Endothelial cell of umbilical vein (primary cell): ENCODE data around the gene CDC5L. TPM values are rescaled to one million over a fixed set of nuclear protein-coding genes. Genes with fewer than 3 reads are reported as not detected.

Experiments
- BruUV-seq: library from RNA; stranded (reverse); fragments of 400-500 nt; replicated peaks from 2 replicates; lab custom pipeline; 2021; lab: Mats Ljungman, UMichigan
- CTCF ChIA-PET: fragments of 300-600, 350-600 bp; sonication (Branson Sonifier 250); formaldehyde crosslinking; loops from one replicate; lab custom pipeline; 2021; ENCODE audit warnings: antibody characterized with exemption, inconsistent platforms; lab: Charles Lee
- POLR2A ChIA-PET: fragments of 300-600, 350-600 bp; sonication (Branson Sonifier 250); formaldehyde crosslinking; loops from one replicate; lab custom pipeline; 2021; ENCODE audit warnings: antibody characterized with exemption, inconsistent platforms; lab: Charles Lee
- DNase-seq: peaks from one replicate; pipeline ENCODE4 v3.0.0-alpha.2; 2011; ENCODE audit warnings: low read depth, low spot score
- FAIRE-seq: peaks from 2 replicates; lab custom pipeline; 2011; peaks lifted over from hg19 to GRCh38; lab: Jason Lieb, UNC
- H2AFZ ChIP-seq: 2 replicates; pipeline ENCODE4 v1.6.0; 2012; ENCODE audit warnings: low read depth, low read length, control low read depth, inconsistent platforms
- H3K27ac ChIP-seq: 2 replicates; pipeline ENCODE4 v1.5.1; 2011; ENCODE audit warnings: low read depth, mild to moderate bottlenecking, control low read depth, low read length, moderate library complexity; ENCODE audit not compliant: insufficient read depth
- H3K27me3 ChIP-seq, 2 experiments: 2 replicates each; pipeline versions ENCODE4 v1.6.0 to v1.6.1; 2011; ENCODE audit warnings: low read length in 2 of 2, mixed read lengths in 1 of 2; ENCODE audit not compliant: control insufficient read depth in 2 of 2, insufficient read depth in 2 of 2
- H3K36me3 ChIP-seq, 2 experiments: 2 replicates in 1 of 2; 3 replicates in 1 of 2; pipeline ENCODE4 v1.5.1; 2011; ENCODE audit warnings: low read length in 2 of 2, mild to moderate bottlenecking in 1 of 2, moderate library complexity in 1 of 2; ENCODE audit not compliant: control insufficient read depth in 2 of 2, insufficient read depth in 2 of 2; ENCODE audit errors: extremely low read depth in 1 of 2
- H3K4me1 ChIP-seq: 3 replicates; pipeline ENCODE4 v1.5.1; 2011; ENCODE audit warnings: mild to moderate bottlenecking, low read length; ENCODE audit not compliant: control insufficient read depth, insufficient read depth; ENCODE audit errors: extremely low read depth
- H3K4me2 ChIP-seq: 2 replicates; pipeline ENCODE4 v1.6.1; 2011; ENCODE audit warnings: low read length, control low read depth, mixed read lengths; ENCODE audit not compliant: insufficient read depth
- H3K4me3 ChIP-seq, 3 experiments: fragments of 200-600 bp in 1 of 3; sonication (generic), shearing (Covaris generic) in 1 of 3; replicated peaks in 1 of 3; 2 replicates each; pipeline ENCODE4 v1.5.1; 2011 to 2016; ENCODE audit warnings: control low read depth in 3 of 3, low read length in 3 of 3, mild to moderate bottlenecking in 2 of 3, inconsistent platforms in 1 of 3, low read depth in 1 of 3, moderate library complexity in 1 of 3; ENCODE audit not compliant: insufficient read depth in 1 of 3
- H3K79me2 ChIP-seq: 2 replicates; pipeline ENCODE4 v1.6.0; 2012; ENCODE audit warnings: low read length, inconsistent platforms; ENCODE audit not compliant: control insufficient read depth, insufficient read depth
- H3K9ac ChIP-seq: replicated peaks from 2 replicates; pipeline ENCODE3; 2011; ENCODE audit warnings: low read length, control low read depth; ENCODE audit not compliant: insufficient read depth; ENCODE audit errors: extremely low read depth
- H3K9me1 ChIP-seq: replicated peaks from 3 replicates; pipeline ENCODE4 v1.6.0; 2011; ENCODE audit warnings: mild to moderate bottlenecking, low read length; ENCODE audit not compliant: control insufficient read depth, insufficient read depth; ENCODE audit errors: extremely low read depth
- H3K9me3 ChIP-seq: replicated peaks from 2 replicates; pipeline ENCODE4 v1.5.1; 2012; ENCODE audit warnings: low read length, inconsistent platforms; ENCODE audit not compliant: control insufficient read depth, insufficient read depth
- H4K20me1 ChIP-seq: replicated peaks from 2 replicates; pipeline ENCODE3; 2011; ENCODE audit warnings: mild to moderate bottlenecking, low read length; ENCODE audit not compliant: control insufficient read depth, insufficient read depth; ENCODE audit errors: extremely low read depth
- EZH2 ChIP-seq: IDR thresholded peaks from 2 replicates; pipeline ENCODE4 v1.6.1; 2012; ENCODE audit warnings: borderline replicate concordance, low read depth, mild to moderate bottlenecking, moderate library complexity, low read length, inconsistent platforms; ENCODE audit not compliant: severe bottlenecking
- FOS ChIP-seq: IDR thresholded peaks from 2 replicates; pipeline ENCODE4 v1.6.1; 2011; ENCODE audit warnings: mild to moderate bottlenecking, low read length, moderate library complexity, borderline replicate concordance; ENCODE audit not compliant: insufficient read depth
- GATA2 ChIP-seq: IDR thresholded peaks from 2 replicates; pipeline ENCODE4 v1.7.0; 2011; ENCODE audit warnings: low read depth, mild to moderate bottlenecking, moderate library complexity, mixed read lengths, low read length; ENCODE audit not compliant: insufficient read length, insufficient read depth
- JUN ChIP-seq: IDR thresholded peaks from 2 replicates; pipeline ENCODE4 v1.6.1; 2011; ENCODE audit warnings: borderline replicate concordance, low read depth; ENCODE audit not compliant: insufficient read length, insufficient read depth
- MAX ChIP-seq: IDR thresholded peaks from 2 replicates; pipeline ENCODE4 v1.6.1; 2011; ENCODE audit not compliant: insufficient read depth, insufficient read length
- MYC ChIP-seq: IDR thresholded peaks from one replicate; pipeline ENCODE4 v1.6.1; 2011; ENCODE audit warnings: mild to moderate bottlenecking, low read depth, low read length
- POLR2A ChIP-seq: IDR thresholded peaks from 2 replicates; pipeline ENCODE4 v1.6.1; 2012; ENCODE audit warnings: low read depth, mild to moderate bottlenecking, control low read depth, low read length
- POLR2AphosphoS5 ChIP-seq: IDR thresholded peaks from 2 replicates; pipeline ENCODE4 v1.6.1; 2012; ENCODE audit warnings: low read depth, mild to moderate bottlenecking, control low read depth, low read length, moderate library complexity; ENCODE audit not compliant: insufficient read depth
- dilution Hi-C: fragments of 300-500 bp; cut with MboI; formaldehyde crosslinking; loops from one replicate; pipeline ENCODE4 v1.15.0; 2019; ENCODE audit warnings: low sequenced_read_pairs; ENCODE audit not compliant: extremely low pct_ligation_motif_present
- intact Hi-C: fragments of 100-400 bp; cut with micrococcal nuclease; formaldehyde crosslinking; loops from one replicate; pipeline ENCODE4 v1.10.0; 2022
- polyA plus RNA-seq, 4 experiments: library from polyadenylated mRNA; depleted of rRNA in 3 of 4; stranded (reverse) in 3 of 4; unstranded in 1 of 4; fragments of >200 nt; gene quantifications; 2 replicates each; pipeline versions ENCODE4 v1.2.1 to v1.2.3, GENCODE V29; 2011 to 2012; ENCODE audit warnings: missing spikeins in 1 of 4
- total RNA-seq: library from RNA; stranded (reverse); gene quantifications from 2 replicates; pipeline ENCODE4 v1.2.3, GENCODE V29; 2021
- TF ChIP-seq, protein P1 (sequence below), 2 donors: IDR thresholded peaks; 1 replicate in 1 of 2; 2 replicates in 1 of 2; pipeline ENCODE4 v1.5.1; 2011; ENCODE audit warnings: low read length in 2 of 2, mild to moderate bottlenecking in 2 of 2, moderate library complexity in 2 of 2, control low read depth in 1 of 2, inconsistent platforms in 1 of 2, low read depth in 1 of 2; ENCODE audit not compliant: insufficient read depth in 1 of 2; ENCODE audit errors: extremely low read depth in 1 of 2

Gene CDC5L
- total and polyA plus RNA-seq, 2 donors (not counting 3 experiments of a cell fraction or from before 2014, with no cell fraction given): 6.9 to 24.6 TPM

DNA sequence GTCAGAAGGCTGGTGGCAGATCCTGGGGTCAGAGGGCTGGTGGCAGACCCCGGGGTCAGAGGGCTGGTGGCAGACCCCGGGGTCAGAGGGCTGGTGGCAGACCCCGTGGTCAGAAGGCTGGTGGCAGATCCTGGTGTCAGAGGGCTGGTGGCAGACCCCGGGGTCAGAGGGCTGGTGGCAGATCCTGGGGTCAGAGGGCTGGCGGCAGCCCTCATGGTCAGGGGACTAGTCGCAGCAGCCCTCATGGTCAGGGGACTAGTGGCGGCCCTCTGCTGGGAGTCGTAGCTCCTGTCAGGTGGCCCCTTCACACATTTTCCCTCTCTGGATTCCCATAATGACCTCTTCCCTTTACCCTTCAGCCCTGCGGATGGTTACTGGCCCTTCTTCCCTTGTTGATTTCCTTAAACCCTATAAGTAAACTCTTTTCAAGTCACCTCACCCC is 86.7 kb downstream of the CDC5L start:
- peaks cover 0 to 8% of the 10 kb centered on the region in 2 experiments for H3K27me3 ChIP-seq
- no peaks in the 10 kb centered on the region for H3K9me3 ChIP-seq
- ChIA-PET POLR2A (no interaction called here), CTCF (no interaction called here)
- H3K4me3 ChIP-seq: no peak overlapping the region
- intact Hi-C loops (loop anchor here (2.0 kb wide), 2 partner anchors 181 to 1449 kb away; no protein-coding TSS in a partner anchor), dilution Hi-C loops (no loop called here)
- H3K4me1 ChIP-seq: no peaks in the 10 kb centered on the region
- no peaks in the 10 kb centered on the region for H3K9me1 ChIP-seq
- FAIRE-seq: no peak
- H3K27ac ChIP-seq: no peak overlapping the region
- no peaks in the 10 kb centered on the region for H3K36me3 ChIP-seq
- H3K4me2 ChIP-seq: no peak overlapping the region
- no peaks in the 10 kb centered on the region for H3K79me2 ChIP-seq
- no peak for DNase-seq
- H4K20me1 ChIP-seq: no peaks in the 10 kb centered on the region
- H2AFZ ChIP-seq: no peak overlapping the region
- H3K9ac ChIP-seq: no peak overlapping the region
- BruUV-seq: no TSS peak
- TF ChIP-seq, protein P1, sequence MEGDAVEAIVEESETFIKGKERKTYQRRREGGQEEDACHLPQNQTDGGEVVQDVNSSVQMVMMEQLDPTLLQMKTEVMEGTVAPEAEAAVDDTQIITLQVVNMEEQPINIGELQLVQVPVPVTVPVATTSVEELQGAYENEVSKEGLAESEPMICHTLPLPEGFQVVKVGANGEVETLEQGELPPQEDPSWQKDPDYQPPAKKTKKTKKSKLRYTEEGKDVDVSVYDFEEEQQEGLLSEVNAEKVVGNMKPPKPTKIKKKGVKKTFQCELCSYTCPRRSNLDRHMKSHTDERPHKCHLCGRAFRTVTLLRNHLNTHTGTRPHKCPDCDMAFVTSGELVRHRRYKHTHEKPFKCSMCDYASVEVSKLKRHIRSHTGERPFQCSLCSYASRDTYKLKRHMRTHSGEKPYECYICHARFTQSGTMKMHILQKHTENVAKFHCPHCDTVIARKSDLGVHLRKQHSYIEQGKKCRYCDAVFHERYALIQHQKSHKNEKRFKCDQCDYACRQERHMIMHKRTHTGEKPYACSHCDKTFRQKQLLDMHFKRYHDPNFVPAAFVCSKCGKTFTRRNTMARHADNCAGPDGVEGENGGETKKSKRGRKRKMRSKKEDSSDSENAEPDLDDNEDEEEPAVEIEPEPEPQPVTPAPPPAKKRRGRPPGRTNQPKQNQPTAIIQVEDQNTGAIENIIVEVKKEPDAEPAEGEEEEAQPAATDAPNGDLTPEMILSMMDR (IDR thresholded peaks at IDR 0.05; ENCODE audit: extremely low read depth in 1 of 2, insufficient read depth in 1 of 2, low read depth in 1 of 2, low read length in 2 of 2): no peak
- TF ChIP-seq POLR2A (no peak), GATA2 (no peak), EZH2 (no peak), MYC (no peak), POLR2AphosphoS5 (no peak), JUN (no peak), FOS (no peak), MAX (no peak)
